ENCODE measurements around the gene SEL1L2.
"Not testable (repeated sequence)": the region's sequence is repeated elsewhere in the genome, so short reads cannot be mapped to it uniquely, and the experiment has no call there.

SEL1L2 gene, protein sequence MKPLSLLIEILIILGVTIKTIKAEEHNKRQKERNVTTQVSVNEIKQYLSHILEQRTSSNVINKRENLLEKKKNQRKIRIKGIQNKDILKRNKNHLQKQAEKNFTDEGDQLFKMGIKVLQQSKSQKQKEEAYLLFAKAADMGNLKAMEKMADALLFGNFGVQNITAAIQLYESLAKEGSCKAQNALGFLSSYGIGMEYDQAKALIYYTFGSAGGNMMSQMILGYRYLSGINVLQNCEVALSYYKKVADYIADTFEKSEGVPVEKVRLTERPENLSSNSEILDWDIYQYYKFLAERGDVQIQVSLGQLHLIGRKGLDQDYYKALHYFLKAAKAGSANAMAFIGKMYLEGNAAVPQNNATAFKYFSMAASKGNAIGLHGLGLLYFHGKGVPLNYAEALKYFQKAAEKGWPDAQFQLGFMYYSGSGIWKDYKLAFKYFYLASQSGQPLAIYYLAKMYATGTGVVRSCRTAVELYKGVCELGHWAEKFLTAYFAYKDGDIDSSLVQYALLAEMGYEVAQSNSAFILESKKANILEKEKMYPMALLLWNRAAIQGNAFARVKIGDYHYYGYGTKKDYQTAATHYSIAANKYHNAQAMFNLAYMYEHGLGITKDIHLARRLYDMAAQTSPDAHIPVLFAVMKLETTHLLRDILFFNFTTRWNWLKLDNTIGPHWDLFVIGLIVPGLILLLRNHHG

GRCh38 chr20:13990465-13990864 lies at the start of gene SEL1L2:
Gene SEL1L2, minus strand, starts transcription at chr20:13990614. Its CDS starts 80 bp downstream, at chr20:13990534.
- DNase-seq (ENCODE audit: low read depth in 2 of 2) = no peak

- no peak for DNase-seq (ENCODE audit: low read depth in 2 of 2)
These were observed 46.2 kb upstream of the SEL1L2 start for GRCh38 chr20:14036567-14036966.

DNA sequence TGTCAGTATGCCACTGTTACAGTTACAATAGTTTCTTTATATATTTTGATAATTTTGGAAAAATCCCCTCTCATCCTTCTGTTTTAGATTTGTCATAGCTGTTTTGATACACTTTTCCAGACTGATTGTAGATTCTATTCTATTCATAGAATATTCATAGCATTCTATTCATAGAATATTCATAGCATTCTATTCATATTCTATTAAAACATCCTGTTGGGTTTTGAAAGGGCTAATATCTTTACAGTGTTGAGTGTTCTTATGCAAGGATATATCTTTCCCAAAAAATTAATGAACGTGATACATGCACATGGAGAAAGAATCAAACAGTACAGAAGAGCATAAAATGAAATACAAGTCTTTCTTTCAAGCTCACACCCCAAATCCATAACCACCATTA lies 42.9 kb upstream of the SEL1L2 start:
- no peak for DNase-seq (ENCODE audit: low read depth in 2 of 2)

GRCh38 chr20:14030991-14031390 lies 40.6 kb upstream of the SEL1L2 start:
- DNase-seq (ENCODE audit: low read depth in 2 of 2) = no peak

DNA sequence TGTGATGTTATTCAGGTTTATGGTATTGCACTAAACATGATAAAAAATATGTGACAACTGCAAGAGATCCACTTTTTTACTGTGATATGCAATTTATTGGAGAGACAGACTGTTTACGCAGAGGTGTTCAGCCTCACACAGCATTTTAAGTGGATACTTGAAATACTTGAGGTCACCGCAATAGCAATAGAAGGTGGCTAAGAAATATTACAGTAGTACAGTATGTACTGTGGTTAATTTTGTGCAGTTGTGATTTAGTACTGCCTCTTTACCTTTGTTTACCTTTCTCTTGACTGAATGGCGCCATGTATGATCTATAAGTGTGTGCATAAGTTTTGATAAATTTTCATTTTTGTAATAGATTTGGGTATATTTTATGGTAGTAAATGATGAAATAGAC lies 22.3 kb upstream of the SEL1L2 start:
- DNase-seq (ENCODE audit: low read depth in 2 of 2) = no peak

DNA sequence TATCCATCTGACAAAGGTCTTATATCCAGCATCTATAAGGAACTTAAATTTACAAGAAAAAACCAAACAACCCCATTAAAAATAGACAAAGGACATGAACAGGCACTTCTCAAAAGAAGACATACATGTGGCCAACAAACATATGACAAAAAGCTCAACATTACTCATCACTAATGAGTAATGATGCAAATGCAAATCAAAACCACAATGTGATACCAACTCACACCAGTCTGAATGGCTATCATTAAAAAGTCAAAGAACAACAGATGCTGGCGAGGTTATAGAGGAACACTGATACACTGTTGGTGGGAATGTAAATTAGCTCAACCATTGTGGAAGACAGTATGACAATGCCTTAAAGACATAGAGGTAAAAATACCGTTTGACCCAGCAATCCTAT lies 18.8 kb upstream of the SEL1L2 start:
- DNase-seq (ENCODE audit: low read depth in 2 of 2) = no peak

- no peak for DNase-seq (ENCODE audit: low read depth in 2 of 2)
These were observed 15.6 kb upstream of the SEL1L2 start for GRCh38 chr20:14005996-14006395.

DNA sequence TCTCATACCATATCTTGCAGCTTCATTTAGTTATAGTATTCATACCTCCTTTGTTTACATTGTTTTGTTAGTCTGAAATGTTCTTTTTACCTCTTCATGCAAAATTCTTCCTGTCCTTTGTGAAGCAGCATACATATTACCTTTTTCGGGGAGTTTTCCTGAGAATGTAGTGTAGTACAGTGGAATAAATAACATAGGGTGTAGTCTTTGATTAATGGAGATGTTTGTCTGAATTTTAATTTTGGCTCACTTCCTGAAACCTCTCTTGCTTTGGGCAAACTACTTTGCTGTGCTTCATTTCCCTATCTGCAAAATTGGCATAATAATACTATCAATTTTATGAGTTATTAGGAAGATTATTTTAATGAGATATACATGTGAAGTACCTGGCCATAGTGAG lies 10.5 kb upstream of the SEL1L2 start:
- no peak for DNase-seq (ENCODE audit: low read depth in 2 of 2)

GRCh38 chr20:13996265-13996664 lies 5.9 kb upstream of the SEL1L2 start:
- DNase-seq (ENCODE audit: low read depth in 2 of 2) = no peak

- no peak for DNase-seq (ENCODE audit: low read depth in 2 of 2)
These were observed 5.4 kb upstream of the SEL1L2 start for GRCh38 chr20:13995841-13996240.

GRCh38 chr20:13995086-13995665 lies 4.8 kb upstream of the SEL1L2 start, which contains the start of gene MACROD2:
Gene MACROD2, plus strand, starts transcription at chr20:13995516.
- DNase-seq (ENCODE audit: low read depth in 2 of 2) = peak in 1 of 2 donors; percentile 17

DNA sequence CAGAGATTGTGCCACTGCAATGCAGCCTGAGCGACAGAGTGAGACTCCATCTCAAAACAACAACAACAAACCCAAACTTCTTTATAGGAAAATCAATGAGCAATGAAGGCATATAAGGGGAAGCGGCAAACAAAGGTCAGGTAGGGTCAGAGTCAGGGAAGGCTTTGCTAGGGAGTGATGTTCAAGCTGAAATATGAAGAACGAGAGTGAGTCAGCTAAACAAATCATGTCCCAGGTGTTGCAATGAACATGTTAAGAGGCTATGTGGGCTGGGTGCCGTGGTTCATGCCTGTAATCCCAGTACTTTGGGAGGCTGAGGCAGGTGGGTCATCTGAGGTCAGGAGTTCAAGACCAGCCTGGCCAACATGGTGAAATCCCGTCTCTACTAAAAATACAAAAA lies 1.5 kb upstream of the SEL1L2 start:
- DNase-seq (ENCODE audit: low read depth in 2 of 2) = not testable (repeated sequence)

DNA sequence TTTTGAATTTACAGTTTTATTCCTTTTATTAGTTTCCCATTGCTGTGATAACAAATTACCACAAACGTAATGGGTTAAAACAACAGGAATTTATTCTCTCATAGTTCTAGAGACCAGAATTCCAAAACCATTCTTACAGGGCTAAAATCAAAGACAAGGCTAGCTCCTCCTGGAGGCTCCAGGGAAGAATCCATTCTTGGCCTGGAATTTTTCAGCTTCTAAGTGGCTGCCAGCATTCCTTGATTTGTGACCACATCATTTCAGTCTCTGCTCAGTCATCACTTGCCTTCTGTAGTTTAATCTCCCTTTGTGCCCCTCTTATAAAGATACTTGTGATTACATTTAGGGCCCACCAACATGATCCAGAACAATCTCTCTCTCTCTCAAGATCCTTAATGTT lies 897 bp upstream of the SEL1L2 start:
- no peak for DNase-seq (ENCODE audit: low read depth in 2 of 2)

DNA sequence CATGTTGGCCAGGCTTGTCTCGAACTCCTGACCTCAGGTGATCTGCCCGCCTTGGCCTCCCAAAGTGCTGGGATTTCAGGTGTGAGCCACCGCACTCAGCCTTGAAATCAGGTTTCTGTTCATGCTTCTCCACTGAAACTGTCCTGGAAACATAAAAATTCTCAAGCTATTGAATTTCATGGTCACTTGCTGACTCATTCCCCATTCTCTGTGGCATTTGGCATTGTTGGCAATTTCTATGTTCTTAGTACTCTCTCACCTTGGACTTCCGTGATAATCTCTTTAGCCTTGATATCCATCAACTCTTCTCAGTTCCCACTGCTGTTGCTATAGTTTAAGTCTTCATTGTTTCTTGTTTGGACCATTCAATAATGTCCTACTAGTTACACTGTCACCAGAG lies 6.2 kb downstream of the SEL1L2 start:
- no peak for DNase-seq (ENCODE audit: low read depth in 2 of 2)

- DNase-seq (ENCODE audit: low read depth in 2 of 2) = no peak
These were observed 29.9 kb downstream of the SEL1L2 start for GRCh38 chr20:13960525-13960924.

- no peak for DNase-seq (ENCODE audit: low read depth in 2 of 2)
These were observed 30.3 kb downstream of the SEL1L2 start for GRCh38 chr20:13960119-13960518.

- no peak for DNase-seq (ENCODE audit: low read depth in 2 of 2)
These were observed 37.2 kb downstream of the SEL1L2 start for GRCh38 chr20:13953227-13953626.

DNA sequence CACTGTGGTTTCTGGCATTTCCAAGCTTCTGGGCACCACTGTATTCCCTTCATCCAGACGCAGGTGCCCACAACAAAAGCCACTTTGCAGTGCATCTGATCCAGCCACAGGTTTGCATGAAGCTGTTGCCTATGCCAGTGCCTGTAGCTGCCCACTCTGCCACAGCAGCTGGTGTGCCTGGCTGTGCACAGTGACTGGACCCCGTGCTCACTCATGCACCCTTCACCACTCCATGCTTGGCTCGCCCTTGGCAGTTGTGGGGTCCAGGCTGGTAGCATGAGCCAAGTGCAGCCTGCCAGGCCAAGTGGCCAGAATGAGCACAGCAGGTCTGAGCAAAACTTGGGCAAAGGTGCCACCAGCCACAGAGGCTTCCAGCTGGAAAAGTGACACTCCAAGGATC lies 42.7 kb downstream of the SEL1L2 start:
- DNase-seq (ENCODE audit: low read depth in 2 of 2) = no peak

DNA sequence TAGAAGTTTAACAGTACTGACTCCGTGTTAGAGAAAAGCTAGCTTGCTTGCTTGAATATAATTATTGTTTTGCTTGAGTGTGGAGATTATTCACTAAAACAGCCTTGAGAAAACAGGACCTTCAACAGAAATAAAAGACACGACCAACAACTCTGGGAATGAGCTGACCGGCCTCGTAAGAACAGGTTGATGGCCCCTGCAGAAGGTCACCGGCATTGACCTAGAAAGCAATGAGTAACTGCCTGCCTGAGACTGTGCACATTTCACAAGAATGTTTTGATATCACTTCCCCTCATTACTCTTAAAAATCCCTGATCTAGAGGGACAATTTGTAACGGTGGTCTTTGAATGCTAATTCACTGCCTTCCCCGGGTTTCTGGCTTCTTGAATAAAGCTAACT lies 49.4 kb downstream of the SEL1L2 start:
- no peak for DNase-seq (ENCODE audit: low read depth in 2 of 2)

DNA sequence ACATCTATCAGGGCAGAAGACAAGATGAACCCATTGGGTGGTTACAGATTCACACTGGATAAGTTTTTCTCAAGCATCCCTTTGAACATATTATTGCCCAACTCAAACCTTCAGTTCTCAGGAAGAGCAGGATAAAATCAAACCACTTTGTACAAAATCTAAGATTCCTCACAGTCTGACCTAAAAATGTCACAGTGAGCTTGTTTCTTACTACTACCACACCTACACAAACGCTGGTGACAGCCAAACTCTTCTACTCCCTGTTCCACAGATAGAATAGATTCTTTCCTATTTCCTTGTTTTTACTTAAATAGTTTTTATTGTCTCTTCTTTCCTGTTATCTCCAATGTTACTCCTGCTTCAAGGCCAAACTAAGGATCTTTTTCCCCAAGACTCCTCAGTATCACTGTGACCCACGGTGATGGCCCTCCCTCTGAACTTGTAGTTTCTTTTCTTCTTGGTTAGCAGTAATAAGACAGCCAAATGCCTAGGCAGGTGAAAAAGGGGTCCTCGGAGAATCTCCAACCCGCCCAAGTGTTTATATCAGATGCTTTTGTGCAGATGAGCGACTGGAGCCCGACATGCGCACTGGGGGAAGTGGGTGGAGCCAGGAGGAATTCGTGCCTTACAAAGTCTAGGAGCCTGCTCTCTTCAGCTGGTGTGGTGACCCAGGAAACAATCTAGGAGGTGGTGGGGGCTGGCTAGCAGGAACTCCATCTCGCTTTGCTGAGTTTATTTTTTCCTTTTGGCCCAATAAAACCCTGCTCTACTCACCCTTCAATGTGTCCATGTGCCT lies 53.4 kb downstream of the SEL1L2 start:
- no peak for DNase-seq (ENCODE audit: low read depth in 2 of 2)

- no peak for DNase-seq (ENCODE audit: low read depth in 2 of 2)
These were observed 55.2 kb downstream of the SEL1L2 start for GRCh38 chr20:13934992-13935894.
